Stimulated activated CD8-positive, alpha-beta memory T cell treated with anti-CD3 and anti-CD28 coated beads, Interleukin-15, amount 100 ng/mL, for 24 hours (primary cell): Measurements from ENCODE around the gene MROH9.

Experiments
- DNase-seq: peaks from one replicate; pipeline ENCODE4 v3.0.0-alpha.2; 2020; ENCODE audit warnings: low read depth

Gene MROH9

DNA sequence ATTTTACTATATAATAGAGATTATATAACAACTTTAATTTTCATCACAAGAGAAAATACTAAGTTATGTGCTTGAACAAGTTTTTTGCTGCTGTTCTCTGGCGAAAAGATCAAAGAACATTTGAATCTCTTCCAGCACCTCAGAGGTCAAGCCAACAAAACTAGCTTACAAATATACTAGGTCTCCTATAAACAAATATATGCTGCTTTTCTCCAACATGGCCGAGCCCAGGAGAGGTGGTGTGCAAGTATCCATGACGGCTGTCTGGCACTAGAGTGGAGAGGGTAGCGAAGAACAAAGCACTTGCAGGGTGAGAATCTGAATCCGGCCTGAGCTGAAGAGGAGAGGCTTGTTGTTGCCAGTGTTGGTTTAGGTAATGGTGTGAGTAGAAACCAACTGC is 147.9 kb downstream of the MROH9 start:
- DNase-seq = no peak

- no peak for DNase-seq
These were observed 148.8 kb downstream of the MROH9 start for GRCh38 chr1:171084091-171084490.

- DNase-seq = no peak
These were observed 149.5 kb downstream of the MROH9 start for GRCh38 chr1:171084870-171085269.

DNA sequence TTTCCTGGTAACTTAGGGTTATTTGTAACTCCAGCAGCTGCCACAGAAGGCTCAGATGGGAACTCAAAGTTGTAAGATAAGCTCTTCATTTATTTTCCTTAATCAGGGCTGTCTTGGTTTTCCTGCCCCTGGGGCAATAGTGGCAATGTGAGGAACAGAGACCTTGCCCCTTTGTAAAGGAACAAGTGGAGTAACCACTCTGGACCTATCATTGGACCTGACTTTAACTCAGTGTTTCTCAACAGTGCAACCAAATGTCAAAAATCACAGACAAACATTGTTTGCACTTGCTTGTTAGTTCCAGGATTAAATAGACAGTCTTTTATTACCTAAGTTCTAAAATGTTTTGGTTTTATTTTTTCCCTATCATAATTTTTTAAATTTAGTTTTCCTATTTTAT is 152.6 kb downstream of the MROH9 start:
- no peak for DNase-seq

- DNase-seq = no peak
These were observed 155.3 kb downstream of the MROH9 start, which contains the start of gene FMO3 for GRCh38 chr1:171090604-171091003. TSS of gene FMO3 (plus strand) at chr1:171090905. CDS start at chr1:171092659, 1,754 bp downstream.

GRCh38 chr1:171103862-171104261 is 168.5 kb downstream of the MROH9 start:
- DNase-seq = no peak

DNA sequence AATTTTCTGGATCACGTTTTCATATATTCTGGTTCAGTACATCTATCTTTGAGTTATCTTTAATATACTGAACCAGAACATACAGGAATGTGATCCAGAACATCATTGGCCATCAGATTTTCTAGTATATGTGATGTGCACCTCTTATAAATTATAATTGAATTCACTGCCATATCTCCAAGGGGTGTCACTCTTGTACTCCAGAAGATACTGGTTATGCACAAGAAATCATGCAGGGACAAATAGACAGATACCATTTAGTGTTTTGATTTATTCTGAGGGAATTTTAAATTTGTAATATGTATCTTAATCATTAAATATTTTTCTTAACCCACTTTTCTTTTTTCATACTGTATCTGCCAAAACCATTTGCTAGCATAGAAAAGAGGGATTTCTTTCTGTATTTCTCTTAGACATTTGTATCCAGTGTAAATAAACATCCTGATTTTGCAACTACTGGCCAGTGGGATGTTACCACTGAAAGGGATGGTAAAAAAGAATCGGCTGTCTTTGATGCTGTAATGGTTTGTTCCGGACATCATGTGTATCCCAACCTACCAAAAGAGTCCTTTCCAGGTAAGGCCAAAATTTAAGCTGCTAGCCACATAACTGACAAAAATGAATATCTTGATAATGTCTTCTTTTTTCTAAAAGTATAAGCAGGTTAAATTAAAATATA is 172.1 kb downstream of the MROH9 start:
- DNase-seq = no peak

DNA sequence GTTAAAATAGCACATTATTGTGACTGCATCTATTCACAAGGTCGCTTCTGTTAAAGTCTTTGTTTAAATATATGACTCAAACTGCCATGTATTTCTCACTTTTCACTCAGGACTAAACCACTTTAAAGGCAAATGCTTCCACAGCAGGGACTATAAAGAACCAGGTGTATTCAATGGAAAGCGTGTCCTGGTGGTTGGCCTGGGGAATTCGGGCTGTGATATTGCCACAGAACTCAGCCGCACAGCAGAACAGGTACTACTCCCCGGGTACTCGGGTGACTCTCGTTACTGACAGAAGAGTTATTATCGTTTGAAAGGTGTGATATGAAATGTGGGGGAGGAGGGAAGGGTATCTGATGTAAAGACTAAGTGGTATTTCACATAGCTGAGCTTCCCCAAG is 172.6 kb downstream of the MROH9 start:
- no peak for DNase-seq

- DNase-seq = no peak
These were observed 174.6 kb downstream of the MROH9 start for GRCh38 chr1:171109966-171110365.

- no peak for DNase-seq
These were observed 175.4 kb downstream of the MROH9 start for GRCh38 chr1:171110621-171111326.

GRCh38 chr1:171112119-171112518 is 176.8 kb downstream of the MROH9 start:
- no peak for DNase-seq

GRCh38 chr1:171113382-171113781 is 178.0 kb downstream of the MROH9 start:
- DNase-seq = no peak
